Putamen (tissue), 1 donor: Measurements from ENCODE around the gene FOXP3.

Source experiments
- DNase-seq: peaks from one replicate; pipeline ENCODE4 v3.0.0-alpha.2; 2016; ENCODE audit warnings: low spot score

The FOXP3 gene

GRCh38 chrX:49214416-49214815 lies 50.1 kb downstream of the FOXP3 start:
- no peak for DNase-seq

- no peak for DNase-seq
Measured at GRCh38 chrX:49212861-49213260, 51.6 kb downstream of the FOXP3 start.

- no peak for DNase-seq
Measured at GRCh38 chrX:49212209-49212608, 52.3 kb downstream of the FOXP3 start.

DNA sequence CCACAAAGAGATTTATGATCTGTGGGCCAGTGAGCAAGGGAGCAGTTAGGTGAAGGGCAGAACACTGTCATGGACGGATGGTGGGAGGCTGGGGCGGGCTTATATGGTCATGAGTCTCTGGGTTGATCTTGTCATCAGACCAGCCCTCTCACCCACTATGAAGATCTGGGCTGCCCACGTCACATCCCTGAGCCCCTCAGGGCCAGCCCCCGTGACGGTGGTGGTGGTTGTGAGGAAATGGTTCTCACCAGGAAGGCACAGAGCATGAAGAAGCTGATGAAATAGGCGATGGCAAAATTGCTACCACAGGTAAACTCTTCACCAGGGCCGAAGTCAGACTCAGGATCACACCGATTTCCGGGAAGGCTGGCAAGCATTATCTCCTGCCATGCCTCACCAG lies 53.4 kb downstream of the FOXP3 start:
- no peak for DNase-seq

DNA sequence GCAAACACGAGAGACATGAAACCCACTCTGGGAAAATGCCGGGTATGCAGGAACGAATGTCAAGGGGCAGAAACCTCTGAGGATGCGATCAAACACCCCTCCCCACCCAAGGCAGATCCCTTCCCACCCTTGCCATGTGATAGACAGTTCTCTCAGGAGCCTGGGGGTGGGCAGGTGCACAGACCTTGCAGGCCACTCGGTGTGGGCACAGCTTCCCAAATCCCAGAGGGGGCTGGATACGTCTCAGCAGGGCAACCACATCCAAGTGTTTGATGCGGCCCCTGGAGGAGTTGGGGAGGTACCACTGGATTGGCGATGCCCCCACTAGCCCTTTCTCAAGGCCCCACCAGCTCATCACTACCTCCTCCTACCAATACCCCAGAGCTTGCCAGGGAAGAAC lies 54.1 kb downstream of the FOXP3 start:
- DNase-seq, result no peak

GRCh38 chrX:49209434-49210251 lies 54.9 kb downstream of the FOXP3 start:
- peak; percentile 72 for DNase-seq

GRCh38 chrX:49208399-49208798 lies 56.1 kb downstream of the FOXP3 start:
- DNase-seq, result no peak

DNA sequence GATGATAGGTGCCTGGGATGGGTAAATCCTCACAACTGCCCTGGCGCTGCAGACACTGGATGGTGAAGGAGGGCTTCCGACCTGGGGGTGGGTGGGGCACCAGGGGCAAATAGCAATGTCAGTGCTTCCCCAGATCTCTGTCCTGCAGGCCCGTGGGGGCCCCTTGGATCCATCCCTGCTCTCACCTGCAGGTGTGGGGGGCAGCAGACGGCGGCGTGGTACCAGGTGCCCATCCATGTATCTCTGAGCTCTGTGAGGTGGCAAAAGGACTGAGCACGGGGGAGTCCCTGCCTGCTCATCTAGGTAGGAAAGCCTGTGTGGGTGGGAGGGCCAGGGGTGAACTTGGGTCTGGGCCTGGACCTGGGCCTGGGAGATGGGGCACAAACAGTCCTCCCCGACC lies 58.0 kb downstream of the FOXP3 start:
- DNase-seq, result no peak

GRCh38 chrX:49205443-49205842 lies 59.1 kb downstream of the FOXP3 start:
- DNase-seq, result no peak

DNA sequence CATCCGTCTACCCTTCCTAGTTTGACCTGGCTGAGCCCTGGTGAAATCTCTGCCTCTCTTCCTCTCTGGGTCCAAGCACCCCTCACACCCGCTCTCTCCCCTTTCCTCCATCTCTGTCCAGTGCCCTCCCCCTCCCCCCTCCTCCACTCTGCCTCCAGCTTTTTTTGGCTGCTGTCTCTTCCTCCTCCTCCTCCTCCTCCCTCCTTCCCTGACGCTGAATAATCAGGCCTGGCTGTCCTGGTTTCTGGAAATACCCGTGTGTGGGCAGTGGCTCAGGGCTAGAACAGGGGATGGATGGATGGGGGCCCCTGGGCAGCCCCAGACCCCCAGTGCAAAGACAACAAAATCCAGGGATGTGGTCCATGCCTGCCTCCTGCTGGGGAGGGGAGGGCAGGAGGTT lies 59.8 kb downstream of the FOXP3 start:
- DNase-seq, result no peak

GRCh38 chrX:49204017-49204416 lies 60.5 kb downstream of the FOXP3 start:
- no peak for DNase-seq

- DNase-seq, result peak; percentile 39
Measured at GRCh38 chrX:49203536-49203935, 61.0 kb downstream of the FOXP3 start.

GRCh38 chrX:49202022-49202421 lies 62.5 kb downstream of the FOXP3 start:
- DNase-seq, result no peak
